Testis (tissue), 3 donors: ENCODE results near the gene GCN1. TPM values are rescaled to one million over a fixed set of nuclear protein-coding genes. Genes with fewer than 3 reads are reported as not detected.

Source experiments
- DNase-seq: peaks from one replicate; pipeline ENCODE4 v3.0.0-alpha.2; 2019
- H3K27ac ChIP-seq, 2 donors: fragments of 200-600 bp; sonication (generic); one replicate each; pipeline ENCODE4 v1.5.1; 2019
- H3K27me3 ChIP-seq: fragments of 200-600 bp; sonication (generic); one replicate; pipeline ENCODE4 v1.5.1; 2019
- H3K36me3 ChIP-seq: fragments of 200-600 bp; sonication (generic); one replicate; pipeline ENCODE4 v1.5.1; 2017; ENCODE audit warnings: low read depth; ENCODE audit errors: missing control alignments
- H3K4me1 ChIP-seq: fragments of 200-600 bp; sonication (generic); one replicate; pipeline ENCODE4 v1.5.1; 2019
- H3K4me3 ChIP-seq, 2 donors: fragments of 200-600 bp; sonication (generic); one replicate each; pipeline ENCODE4 v1.5.1; 2017 to 2019
- H3K9me3 ChIP-seq: fragments of 200-600 bp; sonication (generic); one replicate; pipeline ENCODE4 v1.5.1; 2017
- POLR2A ChIP-seq: fragments of 450-650 bp; IDR thresholded peaks from one replicate; pipeline ENCODE4 v1.6.1; 2017; ENCODE audit warnings: antibody characterized with exemption, mild to moderate bottlenecking, moderate library complexity
- WGBS, 2 donors: methylation state at CpG; one replicate each; pipeline ENCODE4 v1.1.5; 2018; 5-methylcytosine and 5-hydroxymethylcytosine counted together
- intact Hi-C: fragments of 100-400 bp; cut with DNase I; formaldehyde crosslinking; loops from one replicate; pipeline ENCODE4 v1.15.1; 2023; ENCODE audit warnings: low total_unique reads
- polyA plus RNA-seq: library from polyadenylated mRNA; stranded (reverse); fragments of 350-450 nt; fragmentation: Illumina TruSeq; extraction: RNeasy Lipid Tissue Mini Kit (QIAGEN cat#74804); gene quantifications from one replicate; pipeline ENCODE4 v1.2.3, GENCODE V29; 2014; ENCODE audit warnings: low read depth, low replicate concordance; ENCODE audit not compliant: insufficient read depth
- total RNA-seq, 2 donors: library from RNA; depleted of rRNA; stranded (reverse); fragments of >200 nt; gene quantifications; one replicate each; pipeline ENCODE4 v1.2.3, GENCODE V29; 2016
- TF ChIP-seq, protein P1 (sequence below), 3 experiments: fragments of 450-650 bp in 2 of 3; fragments of 200-600 bp in 1 of 3; sonication (generic) in 1 of 3; IDR thresholded peaks; one replicate each; pipeline ENCODE4 v1.5.1; 2016 to 2019; ENCODE audit warnings: antibody characterized with exemption in 3 of 3, mild to moderate bottlenecking in 2 of 3, moderate library complexity in 1 of 3

Gene GCN1
- total and polyA plus RNA-seq, 3 donors from 2014 or later: 66.3 to 164 (median 104) TPM

DNA sequence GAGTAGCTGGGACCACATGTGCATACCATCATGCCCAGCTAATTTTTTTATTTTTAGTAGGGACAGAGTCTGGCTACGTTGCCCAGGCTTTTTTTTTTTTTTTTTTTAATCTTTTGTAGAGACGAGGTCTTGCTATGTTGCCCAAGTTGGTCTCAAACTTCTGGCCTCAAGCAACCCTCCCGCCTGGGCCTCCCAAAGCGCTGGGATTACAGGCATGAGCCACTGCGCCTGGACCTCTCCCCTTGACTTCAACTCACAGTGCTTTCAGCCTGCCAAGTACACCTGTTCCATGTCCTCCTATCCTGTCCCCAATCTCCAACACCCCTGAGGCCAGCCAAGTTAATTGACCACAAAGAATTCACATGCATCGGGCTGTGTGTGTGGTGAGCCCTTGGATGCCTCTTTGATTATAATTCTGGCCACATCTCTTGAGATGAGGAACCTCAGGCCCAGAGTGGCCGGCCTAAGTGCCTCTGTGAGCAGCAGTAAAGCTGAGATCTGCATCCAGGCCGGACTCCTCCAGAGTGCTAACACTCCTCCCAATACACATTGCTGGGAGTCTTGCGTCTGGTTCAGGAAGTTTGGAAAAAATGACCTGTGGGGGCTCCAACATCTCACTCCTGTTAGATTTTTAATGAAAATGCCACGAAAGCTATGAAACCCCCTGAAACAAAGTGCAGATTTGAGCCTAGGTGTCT is 84.8 kb downstream of the GCN1 start:
- H3K36me3 ChIP-seq: no peaks in the 10 kb centered on the region
- H3K4me3 ChIP-seq: no peak overlapping the region
- H3K9me3 ChIP-seq: no peaks in the 10 kb centered on the region
- H3K4me1 ChIP-seq: peaks cover 1% of the 10 kb centered on the region
- DNase-seq: no peak
- intact Hi-C loops: no loop called here
- no peak overlapping the region for H3K27ac ChIP-seq
- no peaks in the 10 kb centered on the region for H3K27me3 ChIP-seq
- TF ChIP-seq, protein P1, sequence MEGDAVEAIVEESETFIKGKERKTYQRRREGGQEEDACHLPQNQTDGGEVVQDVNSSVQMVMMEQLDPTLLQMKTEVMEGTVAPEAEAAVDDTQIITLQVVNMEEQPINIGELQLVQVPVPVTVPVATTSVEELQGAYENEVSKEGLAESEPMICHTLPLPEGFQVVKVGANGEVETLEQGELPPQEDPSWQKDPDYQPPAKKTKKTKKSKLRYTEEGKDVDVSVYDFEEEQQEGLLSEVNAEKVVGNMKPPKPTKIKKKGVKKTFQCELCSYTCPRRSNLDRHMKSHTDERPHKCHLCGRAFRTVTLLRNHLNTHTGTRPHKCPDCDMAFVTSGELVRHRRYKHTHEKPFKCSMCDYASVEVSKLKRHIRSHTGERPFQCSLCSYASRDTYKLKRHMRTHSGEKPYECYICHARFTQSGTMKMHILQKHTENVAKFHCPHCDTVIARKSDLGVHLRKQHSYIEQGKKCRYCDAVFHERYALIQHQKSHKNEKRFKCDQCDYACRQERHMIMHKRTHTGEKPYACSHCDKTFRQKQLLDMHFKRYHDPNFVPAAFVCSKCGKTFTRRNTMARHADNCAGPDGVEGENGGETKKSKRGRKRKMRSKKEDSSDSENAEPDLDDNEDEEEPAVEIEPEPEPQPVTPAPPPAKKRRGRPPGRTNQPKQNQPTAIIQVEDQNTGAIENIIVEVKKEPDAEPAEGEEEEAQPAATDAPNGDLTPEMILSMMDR (IDR thresholded peaks at IDR 0.05): no peak
- TF ChIP-seq POLR2A: no peak
- 89% methylated on average over 10 of the region's 10 CpGs for WGBS, 2 donors

DNA sequence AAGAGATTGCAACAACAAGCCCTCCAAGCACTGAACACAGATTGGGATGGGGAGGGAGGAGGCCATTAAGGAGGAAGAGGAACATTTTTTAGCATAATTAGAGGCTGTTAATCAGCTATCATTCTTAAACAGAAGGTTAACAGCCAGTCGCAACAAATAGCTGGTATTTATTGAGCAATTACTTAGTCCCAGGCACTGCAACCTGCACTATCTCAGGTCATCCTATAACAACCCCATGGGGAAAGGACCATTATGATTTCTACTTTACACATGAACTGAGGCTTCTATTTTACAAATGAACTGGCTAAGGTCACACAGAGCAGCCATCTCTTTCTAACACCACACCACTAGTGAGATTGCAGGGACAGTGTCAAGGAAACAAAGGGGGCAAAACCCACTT is 88.4 kb downstream of the GCN1 start:
- TF ChIP-seq, protein P1 (IDR thresholded peaks at IDR 0.05): no peak
- TF ChIP-seq POLR2A: no peak
- intact Hi-C loops: no loop called here
- Histone ChIP-seq H3K36me3 (no peaks in the 10 kb centered on the region), H3K4me1 (peaks cover 7% of the 10 kb centered on the region), H3K27me3 (no peaks in the 10 kb centered on the region), H3K4me3 (no peak overlapping the region), H3K9me3 (no peaks in the 10 kb centered on the region), H3K27ac (no peak overlapping the region)
- DNase-seq: no peak
- 83 to 100% methylated on average over 1 of the region's 1 CpG for WGBS, 2 donors

DNA sequence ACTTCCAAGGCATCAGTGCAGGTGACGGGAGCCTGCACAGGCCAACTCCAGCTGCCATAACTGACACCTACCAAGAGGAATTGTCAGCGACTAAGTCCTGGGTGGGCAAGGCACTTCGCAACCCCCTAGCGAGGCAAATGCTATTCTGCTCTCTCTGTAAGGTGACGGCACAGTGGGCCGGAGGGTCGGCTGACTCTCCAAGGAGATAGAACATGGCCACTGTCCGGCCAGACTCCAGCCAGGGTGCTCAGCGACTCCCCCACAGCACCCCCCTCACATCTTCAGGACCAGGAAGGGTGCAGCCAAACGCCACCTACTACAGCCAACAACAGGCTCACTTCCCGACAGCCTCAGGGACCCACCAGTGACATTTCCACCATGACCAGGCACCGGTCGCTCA is 91.1 kb downstream of the GCN1 start:
- Histone ChIP-seq H3K9me3 (no peaks in the 10 kb centered on the region), H3K4me3 (no peak overlapping the region), H3K27me3 (no peaks in the 10 kb centered on the region), H3K27ac (no peak overlapping the region), H3K36me3 (no peaks in the 10 kb centered on the region), H3K4me1 (peaks cover 19% of the 10 kb centered on the region)
- TF ChIP-seq, protein P1 (IDR thresholded peaks at IDR 0.05): no peak
- TF ChIP-seq POLR2A: no peak
- 80 to 95% methylated on average over 1 to 13 of the region's 13 CpGs for WGBS, 2 donors
- no peak for DNase-seq
- intact Hi-C loops: no loop called here

DNA sequence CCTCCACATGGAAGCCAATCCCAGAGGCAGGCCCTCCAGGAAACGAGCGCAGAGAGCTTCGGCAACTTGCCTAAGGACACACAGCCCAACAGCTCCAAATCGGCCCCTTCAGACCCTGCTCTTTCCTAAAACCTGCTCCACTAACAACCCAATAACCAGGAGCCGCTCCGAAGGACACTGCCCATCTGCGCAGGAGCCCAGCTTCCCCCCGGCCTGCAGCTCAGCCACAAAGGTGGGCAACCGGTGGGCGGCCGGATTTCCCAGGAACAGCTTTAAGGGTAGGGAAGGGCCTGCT is 91.5 kb downstream of the GCN1 start:
- DNase-seq: no peak
- Histone ChIP-seq H3K9me3 (no peaks in the 10 kb centered on the region), H3K36me3 (no peaks in the 10 kb centered on the region), H3K4me1 (peaks cover 19% of the 10 kb centered on the region), H3K27me3 (no peaks in the 10 kb centered on the region), H3K27ac (no peak overlapping the region), H3K4me3 (no peak overlapping the region)
- TF ChIP-seq, protein P1 (IDR thresholded peaks at IDR 0.05): no peak
- no peak for TF ChIP-seq POLR2A
- WGBS, 2 donors: 92 to 100% methylated on average over 6 to 11 of the region's 11 CpGs
- intact Hi-C loops: no loop called here
